Fibroblast of skin of back (primary cell): ENCODE measurements around the gene MRGPRD.

Experiments
- DNase-seq: peaks from one replicate; pipeline ENCODE4 v3.0.0-alpha.2; 2013

The MRGPRD gene

DNA sequence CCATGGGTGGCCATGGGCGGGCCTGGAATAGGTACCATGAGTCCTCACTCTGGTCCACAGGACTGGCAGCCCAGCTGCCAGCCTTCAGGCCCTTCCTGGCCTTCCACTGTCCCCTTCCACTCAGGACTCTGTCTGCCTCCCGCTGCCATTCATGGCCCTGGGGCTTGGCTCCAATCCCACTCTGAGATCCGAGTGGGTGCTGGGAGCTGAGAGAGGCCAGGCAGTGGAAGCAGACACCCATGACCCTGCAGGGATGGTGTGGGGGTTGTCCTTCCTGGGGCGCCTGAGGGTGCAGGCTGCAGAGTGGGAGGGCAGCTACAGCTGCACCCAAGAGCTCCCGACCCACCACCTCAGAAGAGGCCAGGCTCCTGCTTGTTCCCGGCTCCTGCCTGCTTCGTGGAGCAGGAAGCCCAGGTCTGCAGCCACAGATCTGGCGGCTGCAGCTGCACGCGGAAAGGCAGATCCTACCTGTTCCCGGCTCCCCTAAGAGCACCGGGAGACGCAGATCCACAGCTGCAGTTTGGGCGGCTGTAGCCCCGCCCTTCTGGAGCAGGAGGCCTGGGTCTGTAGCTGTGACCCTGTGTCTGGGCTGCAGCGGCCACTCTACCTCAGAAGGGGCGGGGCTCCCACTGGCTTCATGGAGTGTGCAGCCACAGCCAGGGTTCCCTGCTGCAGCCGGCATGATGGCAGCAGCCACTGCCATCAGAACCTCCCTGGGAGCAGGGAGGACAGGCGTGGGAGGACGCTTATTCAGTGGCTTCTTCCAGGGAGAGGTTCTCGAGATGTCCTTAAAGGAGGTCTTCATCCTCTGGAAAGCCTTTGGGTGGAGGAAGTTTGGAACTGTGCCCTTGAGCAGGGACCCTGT lies 49.6 kb downstream of the MRGPRD start:
- DNase-seq = no peak
